Ishikawa (cell line): ENCODE data around the gene PAEP.

Experiments used
- CEBPB ChIP-seq: IDR thresholded peaks from 2 replicates; pipeline ENCODE4 v1.6.1; 2012
- CREB1 ChIP-seq: IDR thresholded peaks from 2 replicates; pipeline ENCODE4 v1.6.1; 2012; ENCODE audit warnings: low read depth
- EP300 ChIP-seq: IDR thresholded peaks from 2 replicates; pipeline ENCODE4 v1.6.1; 2012; ENCODE audit warnings: borderline replicate concordance
- TAF1 ChIP-seq: IDR thresholded peaks from 2 replicates; pipeline ENCODE4 v1.6.1; 2012; ENCODE audit warnings: low read depth, mild to moderate bottlenecking
- TEAD4 ChIP-seq: IDR thresholded peaks from 2 replicates; pipeline ENCODE4 v1.6.1; 2012
- ZBTB7A ChIP-seq: IDR thresholded peaks from 2 replicates; pipeline ENCODE4 v1.6.1; 2012; ENCODE audit warnings: low read depth
- TF ChIP-seq, protein P1 (sequence below): IDR thresholded peaks from 2 replicates; pipeline ENCODE4 v1.6.1; 2012; ENCODE audit warnings: low read depth, mild to moderate bottlenecking
- TF ChIP-seq, protein P2 (sequence below): IDR thresholded peaks from 2 replicates; pipeline ENCODE4 v1.6.1; 2012

GRCh38 chr9:135572233-135572632, 10.7 kb downstream of the PAEP start:
- TF ChIP-seq EP300 (no peak), CEBPB (no peak), ZBTB7A (no peak), CREB1 (no peak), TAF1 (no peak), TEAD4 (no peak)
- TF ChIP-seq, protein P1, sequence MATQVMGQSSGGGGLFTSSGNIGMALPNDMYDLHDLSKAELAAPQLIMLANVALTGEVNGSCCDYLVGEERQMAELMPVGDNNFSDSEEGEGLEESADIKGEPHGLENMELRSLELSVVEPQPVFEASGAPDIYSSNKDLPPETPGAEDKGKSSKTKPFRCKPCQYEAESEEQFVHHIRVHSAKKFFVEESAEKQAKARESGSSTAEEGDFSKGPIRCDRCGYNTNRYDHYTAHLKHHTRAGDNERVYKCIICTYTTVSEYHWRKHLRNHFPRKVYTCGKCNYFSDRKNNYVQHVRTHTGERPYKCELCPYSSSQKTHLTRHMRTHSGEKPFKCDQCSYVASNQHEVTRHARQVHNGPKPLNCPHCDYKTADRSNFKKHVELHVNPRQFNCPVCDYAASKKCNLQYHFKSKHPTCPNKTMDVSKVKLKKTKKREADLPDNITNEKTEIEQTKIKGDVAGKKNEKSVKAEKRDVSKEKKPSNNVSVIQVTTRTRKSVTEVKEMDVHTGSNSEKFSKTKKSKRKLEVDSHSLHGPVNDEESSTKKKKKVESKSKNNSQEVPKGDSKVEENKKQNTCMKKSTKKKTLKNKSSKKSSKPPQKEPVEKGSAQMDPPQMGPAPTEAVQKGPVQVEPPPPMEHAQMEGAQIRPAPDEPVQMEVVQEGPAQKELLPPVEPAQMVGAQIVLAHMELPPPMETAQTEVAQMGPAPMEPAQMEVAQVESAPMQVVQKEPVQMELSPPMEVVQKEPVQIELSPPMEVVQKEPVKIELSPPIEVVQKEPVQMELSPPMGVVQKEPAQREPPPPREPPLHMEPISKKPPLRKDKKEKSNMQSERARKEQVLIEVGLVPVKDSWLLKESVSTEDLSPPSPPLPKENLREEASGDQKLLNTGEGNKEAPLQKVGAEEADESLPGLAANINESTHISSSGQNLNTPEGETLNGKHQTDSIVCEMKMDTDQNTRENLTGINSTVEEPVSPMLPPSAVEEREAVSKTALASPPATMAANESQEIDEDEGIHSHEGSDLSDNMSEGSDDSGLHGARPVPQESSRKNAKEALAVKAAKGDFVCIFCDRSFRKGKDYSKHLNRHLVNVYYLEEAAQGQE: no peak
- TF ChIP-seq, protein P2, sequence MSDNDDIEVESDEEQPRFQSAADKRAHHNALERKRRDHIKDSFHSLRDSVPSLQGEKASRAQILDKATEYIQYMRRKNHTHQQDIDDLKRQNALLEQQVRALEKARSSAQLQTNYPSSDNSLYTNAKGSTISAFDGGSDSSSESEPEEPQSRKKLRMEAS: no peak
